MM.1S (cell line): ENCODE results near the gene NPAS4.

Experiments used
- DNase-seq: peaks from one replicate; pipeline ENCODE4 v3.0.0-alpha.2; 2015
- H2AFZ ChIP-seq: fragments of 300-600 bp; sonication (generic); 2 replicates; pipeline ENCODE4 v1.6.0; 2016; ENCODE audit warnings: antibody characterized with exemption, low read length
- H3F3A ChIP-seq: fragments of 300-600 bp; sonication (generic); 2 replicates; pipeline ENCODE4 v1.6.1; 2016; ENCODE audit warnings: mild to moderate bottlenecking, antibody characterized with exemption, low read length, moderate library complexity, mixed read lengths; ENCODE audit not compliant: insufficient read depth
- H3K27ac ChIP-seq: fragments of 300-600 bp; sonication (generic); 2 replicates; pipeline ENCODE4 v1.5.1; 2016; ENCODE audit warnings: mild to moderate bottlenecking, low read length
- H3K27me3 ChIP-seq: fragments of 300-600 bp; sonication (generic); replicated peaks from 2 replicates; pipeline ENCODE4 v1.6.0; 2016; ENCODE audit warnings: low read length; ENCODE audit not compliant: insufficient read depth
- H3K36me3 ChIP-seq: fragments of 300-600 bp; sonication (generic); replicated peaks from 2 replicates; pipeline ENCODE4 v1.6.1; 2016; ENCODE audit warnings: mild to moderate bottlenecking, low read length, mixed read lengths; ENCODE audit not compliant: insufficient read depth
- H3K4me1 ChIP-seq: fragments of 300-600 bp; sonication (generic); 2 replicates; pipeline ENCODE4 v1.6.1; 2016; ENCODE audit warnings: low read length, mixed read lengths
- H3K4me2 ChIP-seq: fragments of 300-600 bp; sonication (generic); 2 replicates; pipeline ENCODE4 v1.6.0; 2016; ENCODE audit warnings: low read depth, low read length
- H3K4me3 ChIP-seq: fragments of 300-600 bp; sonication (generic); 2 replicates; pipeline ENCODE4 v1.5.1; 2016; ENCODE audit warnings: low read length, mixed read lengths
- H3K79me2 ChIP-seq: fragments of 300-600 bp; sonication (generic); 2 replicates; pipeline ENCODE4 v1.6.1; 2016; ENCODE audit warnings: mixed run types, low read length, mixed read lengths
- H3K9ac ChIP-seq: fragments of 300-600 bp; sonication (generic); 2 replicates; pipeline ENCODE4 v1.6.1; 2016; ENCODE audit warnings: low read length, mixed read lengths
- H3K9me2 ChIP-seq: fragments of 300-600 bp; sonication (generic); replicated peaks from 2 replicates; pipeline ENCODE4 v1.6.1; 2016; ENCODE audit warnings: mild to moderate bottlenecking, low read length, mixed read lengths; ENCODE audit not compliant: insufficient read depth
- H3K9me3 ChIP-seq: fragments of 300-600 bp; sonication (generic); replicated peaks from 2 replicates; pipeline ENCODE4 v1.6.1; 2016; ENCODE audit warnings: mild to moderate bottlenecking, low read length, mixed read lengths; ENCODE audit not compliant: insufficient read depth
- H4K20me1 ChIP-seq: fragments of 300-600 bp; sonication (generic); 2 replicates; pipeline ENCODE4 v1.6.1; 2016; ENCODE audit warnings: mild to moderate bottlenecking, low read length, moderate library complexity, mixed read lengths; ENCODE audit not compliant: insufficient read depth
- EZH2 ChIP-seq: fragments of 300-600 bp; sonication (generic); optimal IDR thresholded peaks from 2 replicates; pipeline ENCODE3; 2017; ENCODE audit warnings: low read depth, mild to moderate bottlenecking, antibody characterized with exemption, low read length, mixed read lengths
- EZH2phosphoT487 ChIP-seq: fragments of 300-600 bp; sonication (generic); IDR thresholded peaks from 2 replicates; pipeline ENCODE4 v1.6.1; 2018; ENCODE audit warnings: antibody characterized with exemption, low read length
- TF ChIP-seq, protein P1 (sequence below): fragments of 300-600 bp; sonication (generic); IDR thresholded peaks from 2 replicates; pipeline ENCODE4 v1.5.1; 2016; ENCODE audit warnings: antibody characterized with exemption, low read length, mixed read lengths

The NPAS4 gene

DNA sequence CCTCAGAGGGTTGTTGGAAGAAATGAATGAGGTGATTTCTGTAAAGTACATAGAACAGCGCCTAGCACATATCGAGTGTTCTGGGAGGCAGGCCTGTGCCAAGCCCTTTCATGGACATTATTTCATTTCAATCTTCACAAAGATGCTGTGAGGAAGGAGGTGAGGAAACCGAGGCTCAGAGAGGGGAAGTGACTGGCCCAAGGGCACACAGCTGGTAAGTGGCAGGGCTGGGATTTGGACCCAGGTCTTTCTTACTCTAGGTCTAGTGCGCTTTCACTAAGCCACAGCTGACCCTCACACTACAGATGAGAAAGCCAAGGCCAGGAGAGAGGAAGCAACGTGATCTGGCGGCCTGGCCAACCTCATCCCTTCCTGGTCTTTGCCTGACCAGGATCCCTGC is 47.9 kb downstream of the NPAS4 start:
- H3K27me3 ChIP-seq, result no peaks in the 10 kb centered on the region
- no peak overlapping the region for H3K9ac ChIP-seq
- TF ChIP-seq EZH2, result no peak
- TF ChIP-seq, protein P1, sequence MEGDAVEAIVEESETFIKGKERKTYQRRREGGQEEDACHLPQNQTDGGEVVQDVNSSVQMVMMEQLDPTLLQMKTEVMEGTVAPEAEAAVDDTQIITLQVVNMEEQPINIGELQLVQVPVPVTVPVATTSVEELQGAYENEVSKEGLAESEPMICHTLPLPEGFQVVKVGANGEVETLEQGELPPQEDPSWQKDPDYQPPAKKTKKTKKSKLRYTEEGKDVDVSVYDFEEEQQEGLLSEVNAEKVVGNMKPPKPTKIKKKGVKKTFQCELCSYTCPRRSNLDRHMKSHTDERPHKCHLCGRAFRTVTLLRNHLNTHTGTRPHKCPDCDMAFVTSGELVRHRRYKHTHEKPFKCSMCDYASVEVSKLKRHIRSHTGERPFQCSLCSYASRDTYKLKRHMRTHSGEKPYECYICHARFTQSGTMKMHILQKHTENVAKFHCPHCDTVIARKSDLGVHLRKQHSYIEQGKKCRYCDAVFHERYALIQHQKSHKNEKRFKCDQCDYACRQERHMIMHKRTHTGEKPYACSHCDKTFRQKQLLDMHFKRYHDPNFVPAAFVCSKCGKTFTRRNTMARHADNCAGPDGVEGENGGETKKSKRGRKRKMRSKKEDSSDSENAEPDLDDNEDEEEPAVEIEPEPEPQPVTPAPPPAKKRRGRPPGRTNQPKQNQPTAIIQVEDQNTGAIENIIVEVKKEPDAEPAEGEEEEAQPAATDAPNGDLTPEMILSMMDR, result no peak
- TF ChIP-seq EZH2phosphoT487, result no peak
- no peak overlapping the region for H2AFZ ChIP-seq
- H4K20me1 ChIP-seq, result no peaks in the 10 kb centered on the region
- H3K4me2 ChIP-seq, result no peak overlapping the region
- peaks cover 6% of the 10 kb centered on the region; the same call in 1 of the 2 replicates for H3K4me1 ChIP-seq
- peaks cover 5% of the 10 kb centered on the region; the same call in 1 of the 2 replicates for H3K79me2 ChIP-seq
- no peak overlapping the region for H3K27ac ChIP-seq
- H3K36me3 ChIP-seq, result no peaks in the 10 kb centered on the region
- DNase-seq, result no peak
- H3K4me3 ChIP-seq, result no peak overlapping the region
- no peaks in the 10 kb centered on the region for H3F3A ChIP-seq
- H3K9me2 ChIP-seq, result no peaks in the 10 kb centered on the region
- H3K9me3 ChIP-seq, result no peaks in the 10 kb centered on the region

DNA sequence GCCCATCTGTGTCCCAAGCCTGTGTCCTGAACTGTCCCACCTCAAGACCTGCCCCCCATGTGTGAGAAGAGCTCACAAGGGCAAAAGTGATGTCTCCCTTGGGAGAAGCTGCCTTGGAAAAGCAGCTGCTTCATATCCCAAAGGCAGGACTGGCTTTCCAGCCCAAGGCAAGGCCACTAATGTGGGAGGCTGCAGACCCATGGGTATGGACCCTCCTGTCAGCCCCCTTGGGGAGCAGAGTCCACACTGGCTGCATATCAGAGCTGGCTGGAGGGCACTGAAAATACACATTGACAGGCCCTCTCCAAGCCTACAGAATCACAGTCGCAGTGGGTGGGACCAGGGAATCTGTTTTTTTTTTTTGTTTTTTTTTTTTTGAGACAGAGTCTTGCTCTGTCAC is 48.6 kb downstream of the NPAS4 start:
- no peak overlapping the region for H3K4me3 ChIP-seq
- no peaks in the 10 kb centered on the region for H3K9me2 ChIP-seq
- no peak overlapping the region for H2AFZ ChIP-seq
- H3F3A ChIP-seq, result no peaks in the 10 kb centered on the region
- no peaks in the 10 kb centered on the region for H3K9me3 ChIP-seq
- peaks cover 6% of the 10 kb centered on the region; the same call in 1 of the 2 replicates for H3K4me1 ChIP-seq
- no peak for DNase-seq
- no peaks in the 10 kb centered on the region for H4K20me1 ChIP-seq
- no peak for TF ChIP-seq EZH2
- TF ChIP-seq, protein P1, result no peak
- TF ChIP-seq EZH2phosphoT487, result no peak
- H3K79me2 ChIP-seq, result peaks cover 5% of the 10 kb centered on the region; the same call in 1 of the 2 replicates
- H3K27me3 ChIP-seq, result no peaks in the 10 kb centered on the region
- no peak overlapping the region for H3K27ac ChIP-seq
- H3K4me2 ChIP-seq, result no peak overlapping the region
- H3K36me3 ChIP-seq, result no peaks in the 10 kb centered on the region
- H3K9ac ChIP-seq, result no peak overlapping the region

DNA sequence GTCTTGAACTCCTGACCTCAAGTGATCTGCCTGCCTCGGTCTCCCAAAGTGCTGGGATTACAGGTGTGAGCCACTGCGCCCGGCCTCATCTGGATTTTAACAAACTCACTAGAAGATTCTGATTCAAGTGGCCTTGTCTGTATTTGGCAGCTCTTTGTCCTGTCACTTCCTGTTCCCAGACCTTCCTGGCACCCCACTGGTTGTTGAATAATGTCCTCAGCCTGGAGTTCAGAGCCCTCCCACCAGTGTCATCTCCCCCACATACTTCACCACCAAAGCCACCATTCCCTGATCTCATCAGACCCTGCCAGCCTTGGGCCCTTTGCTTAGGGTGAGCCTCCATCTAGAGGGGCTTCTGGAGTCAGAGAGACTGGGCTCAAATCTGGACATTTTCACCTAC is 49.2 kb downstream of the NPAS4 start:
- Histone ChIP-seq H3K79me2 (peaks cover 5% of the 10 kb centered on the region; the same call in 1 of the 2 replicates), H3K4me1 (peaks cover 6% of the 10 kb centered on the region; the same call in 1 of the 2 replicates), H4K20me1 (no peaks in the 10 kb centered on the region), H3K27ac (no peak overlapping the region), H3K4me3 (no peak overlapping the region), H3K9ac (no peak overlapping the region), H3K36me3 (no peaks in the 10 kb centered on the region), H2AFZ (no peak overlapping the region), H3F3A (no peaks in the 10 kb centered on the region), H3K9me2 (no peaks in the 10 kb centered on the region), H3K9me3 (no peaks in the 10 kb centered on the region), H3K4me2 (no peak overlapping the region), H3K27me3 (no peaks in the 10 kb centered on the region)
- TF ChIP-seq EZH2 (no peak), EZH2phosphoT487 (no peak)
- TF ChIP-seq, protein P1, result no peak
- no peak for DNase-seq
